KOPT-K1 (cell line): ENCODE results near the gene CTAGE9.
"Not testable (repeated sequence)": the region's sequence is repeated elsewhere in the genome, so short reads cannot be mapped to it uniquely, and the experiment has no call there.

Source experiments
- H3K27ac ChIP-seq: fragments of 200-600 bp; sonication (generic); 2 replicates; pipeline ENCODE4 v1.5.1; 2016; ENCODE audit warnings: antibody characterized with exemption, mild to moderate bottlenecking, low read depth, low read length; ENCODE audit not compliant: poor library complexity, severe bottlenecking
- H3K36me3 ChIP-seq: fragments of 200-600 bp; sonication (generic); 2 replicates; pipeline ENCODE4 v1.5.1; 2017; ENCODE audit warnings: antibody characterized with exemption, mild to moderate bottlenecking, low read length, moderate library complexity; ENCODE audit not compliant: insufficient read depth
- H3K9me3 ChIP-seq: fragments of 200-600 bp; sonication (generic); 2 replicates; pipeline ENCODE4 v1.5.1; 2017; ENCODE audit warnings: antibody characterized with exemption, low read length, mild to moderate bottlenecking; ENCODE audit not compliant: insufficient read depth, poor library complexity, severe bottlenecking

The CTAGE9 gene

GRCh38 chr6:131739136-131739535 is 28.3 kb upstream of the CTAGE9 start:
- no peaks in the 10 kb centered on the region for H3K9me3 ChIP-seq
- H3K36me3 ChIP-seq = no peaks in the 10 kb centered on the region
- H3K27ac ChIP-seq = no peak overlapping the region

- H3K36me3 ChIP-seq = no peaks in the 10 kb centered on the region
- no peak overlapping the region for H3K27ac ChIP-seq
- H3K9me3 ChIP-seq = no peaks in the 10 kb centered on the region
These were observed 26.0 kb upstream of the CTAGE9 start for GRCh38 chr6:131736811-131737210.

GRCh38 chr6:131736003-131736596 is 25.3 kb upstream of the CTAGE9 start:
- no peaks in the 10 kb centered on the region for H3K9me3 ChIP-seq
- no peaks in the 10 kb centered on the region for H3K36me3 ChIP-seq
- no peak overlapping the region for H3K27ac ChIP-seq

- Histone ChIP-seq H3K36me3 (no peaks in the 10 kb centered on the region), H3K9me3 (no peaks in the 10 kb centered on the region), H3K27ac (no peak overlapping the region)
These were observed 22.7 kb upstream of the CTAGE9 start for GRCh38 chr6:131733376-131734016.

- Histone ChIP-seq H3K27ac (no peak overlapping the region), H3K9me3 (no peaks in the 10 kb centered on the region), H3K36me3 (no peaks in the 10 kb centered on the region)
These were observed 20.4 kb upstream of the CTAGE9 start for GRCh38 chr6:131731224-131731623.

GRCh38 chr6:131730264-131730663 is 19.4 kb upstream of the CTAGE9 start:
- Histone ChIP-seq H3K36me3 (no peaks in the 10 kb centered on the region), H3K9me3 (no peaks in the 10 kb centered on the region), H3K27ac (no peak overlapping the region)

GRCh38 chr6:131729550-131729949 is 18.7 kb upstream of the CTAGE9 start:
- Histone ChIP-seq H3K27ac (no peak overlapping the region), H3K36me3 (no peaks in the 10 kb centered on the region), H3K9me3 (no peaks in the 10 kb centered on the region)

- no peaks in the 10 kb centered on the region for H3K9me3 ChIP-seq
- H3K36me3 ChIP-seq = no peaks in the 10 kb centered on the region
- H3K27ac ChIP-seq = no peak overlapping the region
These were observed 17.6 kb upstream of the CTAGE9 start for GRCh38 chr6:131728296-131728939.

- Histone ChIP-seq H3K27ac (no peak overlapping the region), H3K9me3 (no peaks in the 10 kb centered on the region), H3K36me3 (no peaks in the 10 kb centered on the region)
These were observed 17.1 kb upstream of the CTAGE9 start for GRCh38 chr6:131727868-131728267.

- Histone ChIP-seq H3K36me3 (no peaks in the 10 kb centered on the region), H3K27ac (no peak overlapping the region), H3K9me3 (no peaks in the 10 kb centered on the region)
These were observed 16.6 kb upstream of the CTAGE9 start for GRCh38 chr6:131727467-131727866.

- H3K9me3 ChIP-seq = no peaks in the 10 kb centered on the region
- no peaks in the 10 kb centered on the region for H3K36me3 ChIP-seq
- H3K27ac ChIP-seq = no peak overlapping the region
These were observed 13.3 kb upstream of the CTAGE9 start for GRCh38 chr6:131724114-131724513.

GRCh38 chr6:131721161-131721560 is 10.3 kb upstream of the CTAGE9 start:
- no peaks in the 10 kb centered on the region for H3K9me3 ChIP-seq
- no peaks in the 10 kb centered on the region for H3K36me3 ChIP-seq
- H3K27ac ChIP-seq = no peak overlapping the region

GRCh38 chr6:131717836-131718542 is 7.2 kb upstream of the CTAGE9 start:
- Histone ChIP-seq H3K27ac (no peak overlapping the region), H3K9me3 (no peaks in the 10 kb centered on the region), H3K36me3 (no peaks in the 10 kb centered on the region)

- H3K27ac ChIP-seq, H3K36me3 ChIP-seq, H3K9me3 ChIP-seq: not testable (repeated sequence)
These were observed 4.8 kb upstream of the CTAGE9 start for GRCh38 chr6:131715567-131715966.

- H3K27ac ChIP-seq, H3K36me3 ChIP-seq, H3K9me3 ChIP-seq: not testable (repeated sequence)
These were observed 6.9 kb downstream of the CTAGE9 start for GRCh38 chr6:131703905-131704304.
